Measurements from ENCODE around the gene VRK2. TPM values are rescaled to one million over a fixed set of nuclear protein-coding genes. Genes with fewer than 3 reads are reported as not detected.
"Not testable (repeated sequence)": the region's sequence is repeated elsewhere in the genome, so short reads cannot be mapped to it uniquely, and the experiment has no call there.

Gene VRK2
- total and polyA plus RNA-seq, 4 donors = 7.5 to 19.6 (median 9.6) TPM

- DNase-seq (ENCODE audit: low read depth in 4 of 6, low spot score in 6 of 6) = no peak
- Histone ChIP-seq H3K27me3 (ENCODE audit: control insufficient read depth, insufficient read depth, low read length) (no peaks in the 10 kb centered on the region), H3K9me3 (ENCODE audit: control insufficient read depth, insufficient read depth, low read length) (peaks cover 6% of the 10 kb centered on the region), H3K36me3 (ENCODE audit: control insufficient read depth, insufficient read depth, low read length) (no peaks in the 10 kb centered on the region), H3K4me1 (ENCODE audit: control insufficient read depth, insufficient read depth, low read length) (no peaks in the 10 kb centered on the region), H3K27ac (ENCODE audit: low read depth, low read length) (no peak overlapping the region), H3K4me3 (ENCODE audit: low read depth, low read length) (no peak overlapping the region)
- WGBS (ENCODE audit: insufficient coverage) = no CpG with 5 or more reads among the region's 4 CpGs
Measured at GRCh38 chr2:58098254-58099095, 51.9 kb downstream of the VRK2 start.

GRCh38 chr2:58099096-58099769 lies 52.6 kb downstream of the VRK2 start:
- no CpG with 5 or more reads among the region's 4 CpGs for WGBS (ENCODE audit: insufficient coverage)
- Histone ChIP-seq H3K27me3 (ENCODE audit: control insufficient read depth, insufficient read depth, low read length) (no peaks in the 10 kb centered on the region), H3K9me3 (ENCODE audit: control insufficient read depth, insufficient read depth, low read length) (peaks cover 6% of the 10 kb centered on the region), H3K36me3 (ENCODE audit: control insufficient read depth, insufficient read depth, low read length) (no peaks in the 10 kb centered on the region), H3K4me3 (ENCODE audit: low read depth, low read length) (no peak overlapping the region), H3K4me1 (ENCODE audit: control insufficient read depth, insufficient read depth, low read length) (no peaks in the 10 kb centered on the region), H3K27ac (ENCODE audit: low read depth, low read length) (no peak overlapping the region)
- no peak for DNase-seq (ENCODE audit: low read depth in 4 of 6, low spot score in 6 of 6)

GRCh38 chr2:58101500-58101899 lies 54.9 kb downstream of the VRK2 start:
- Histone ChIP-seq H3K27ac (ENCODE audit: low read depth, low read length) (no peak overlapping the region), H3K4me1 (ENCODE audit: control insufficient read depth, insufficient read depth, low read length) (no peaks in the 10 kb centered on the region), H3K9me3 (ENCODE audit: control insufficient read depth, insufficient read depth, low read length) (peaks cover 2% of the 10 kb centered on the region), H3K27me3 (ENCODE audit: control insufficient read depth, insufficient read depth, low read length) (no peaks in the 10 kb centered on the region), H3K4me3 (ENCODE audit: low read depth, low read length) (no peak overlapping the region), H3K36me3 (ENCODE audit: control insufficient read depth, insufficient read depth, low read length) (no peaks in the 10 kb centered on the region)
- DNase-seq (ENCODE audit: low read depth in 4 of 6, low spot score in 6 of 6) = no peak

GRCh38 chr2:58106896-58107295 lies 60.3 kb downstream of the VRK2 start:
- Histone ChIP-seq H3K27ac (ENCODE audit: low read depth, low read length) (no peak overlapping the region), H3K4me3 (ENCODE audit: low read depth, low read length) (no peak overlapping the region)

GRCh38 chr2:58107803-58108710 lies 61.5 kb downstream of the VRK2 start:
- whole genome bisulfite sequencing (ENCODE audit: insufficient coverage) = 77% methylated on average over 5 of the region's 10 CpGs

More at GRCh38 chr2:58106896-58107295, 60.3 kb downstream of the VRK2 start:
- no peaks in the 10 kb centered on the region for H3K36me3 ChIP-seq (ENCODE audit: control insufficient read depth, insufficient read depth, low read length)
- H3K4me1 ChIP-seq (ENCODE audit: control insufficient read depth, insufficient read depth, low read length) = no peaks in the 10 kb centered on the region
- no peaks in the 10 kb centered on the region for H3K27me3 ChIP-seq (ENCODE audit: control insufficient read depth, insufficient read depth, low read length)
- H3K9me3 ChIP-seq (ENCODE audit: control insufficient read depth, insufficient read depth, low read length) = peaks cover 2% of the 10 kb centered on the region
- DNase-seq (ENCODE audit: low read depth in 4 of 6, low spot score in 6 of 6) = no peak

GRCh38 chr2:58109481-58109880 lies 62.9 kb downstream of the VRK2 start:
- H3K4me1 ChIP-seq (ENCODE audit: control insufficient read depth, insufficient read depth, low read length) = no peaks in the 10 kb centered on the region
- no CpG with 5 or more reads among the region's 2 CpGs for WGBS (ENCODE audit: insufficient coverage)
- no peaks in the 10 kb centered on the region for H3K27me3 ChIP-seq (ENCODE audit: control insufficient read depth, insufficient read depth, low read length)
- no peak overlapping the region for H3K27ac ChIP-seq (ENCODE audit: low read depth, low read length)
- no peak overlapping the region for H3K4me3 ChIP-seq (ENCODE audit: low read depth, low read length)
- DNase-seq (ENCODE audit: low read depth in 4 of 6, low spot score in 6 of 6) = no peak
- peaks cover 2% of the 10 kb centered on the region for H3K9me3 ChIP-seq (ENCODE audit: control insufficient read depth, insufficient read depth, low read length)
- no peaks in the 10 kb centered on the region for H3K36me3 ChIP-seq (ENCODE audit: control insufficient read depth, insufficient read depth, low read length)

More at GRCh38 chr2:58107803-58108710, 61.5 kb downstream of the VRK2 start:
- Histone ChIP-seq H3K27me3 (ENCODE audit: control insufficient read depth, insufficient read depth, low read length) (no peaks in the 10 kb centered on the region), H3K27ac (ENCODE audit: low read depth, low read length) (no peak overlapping the region), H3K4me1 (ENCODE audit: control insufficient read depth, insufficient read depth, low read length) (no peaks in the 10 kb centered on the region), H3K9me3 (ENCODE audit: control insufficient read depth, insufficient read depth, low read length) (peaks cover 2% of the 10 kb centered on the region), H3K36me3 (ENCODE audit: control insufficient read depth, insufficient read depth, low read length) (no peaks in the 10 kb centered on the region), H3K4me3 (ENCODE audit: low read depth, low read length) (no peak overlapping the region)
- no peak for DNase-seq (ENCODE audit: low read depth in 4 of 6, low spot score in 6 of 6)

GRCh38 chr2:58110765-58111164 lies 64.2 kb downstream of the VRK2 start:
- no peak overlapping the region for H3K27ac ChIP-seq (ENCODE audit: low read depth, low read length)
- no CpG with 5 or more reads among the region's 6 CpGs for WGBS (ENCODE audit: insufficient coverage)
- no peaks in the 10 kb centered on the region for H3K36me3 ChIP-seq (ENCODE audit: control insufficient read depth, insufficient read depth, low read length)
- no peak for DNase-seq (ENCODE audit: low read depth in 4 of 6, low spot score in 6 of 6)
- no peak overlapping the region for H3K4me3 ChIP-seq (ENCODE audit: low read depth, low read length)
- H3K27me3 ChIP-seq (ENCODE audit: control insufficient read depth, insufficient read depth, low read length) = no peaks in the 10 kb centered on the region
- no peaks in the 10 kb centered on the region for H3K4me1 ChIP-seq (ENCODE audit: control insufficient read depth, insufficient read depth, low read length)
- H3K9me3 ChIP-seq (ENCODE audit: control insufficient read depth, insufficient read depth, low read length) = peaks cover 2% of the 10 kb centered on the region

- not testable (repeated sequence) for H3K9me3 ChIP-seq (ENCODE audit: control insufficient read depth, insufficient read depth, low read length); DNase-seq (ENCODE audit: low read depth in 4 of 6, low spot score in 6 of 6); H3K4me3 ChIP-seq (ENCODE audit: low read depth, low read length); H3K36me3 ChIP-seq (ENCODE audit: control insufficient read depth, insufficient read depth, low read length); H3K4me1 ChIP-seq (ENCODE audit: control insufficient read depth, insufficient read depth, low read length); H3K27ac ChIP-seq (ENCODE audit: low read depth, low read length); H3K27me3 ChIP-seq (ENCODE audit: control insufficient read depth, insufficient read depth, low read length)
- 96% methylated on average over 5 of the region's 9 CpGs for WGBS (ENCODE audit: insufficient coverage)
Measured at GRCh38 chr2:58113563-58113962, 67.0 kb downstream of the VRK2 start.

- Histone ChIP-seq H3K36me3 (ENCODE audit: control insufficient read depth, insufficient read depth, low read length) (no peaks in the 10 kb centered on the region), H3K4me3 (ENCODE audit: low read depth, low read length) (no peak overlapping the region), H3K4me1 (ENCODE audit: control insufficient read depth, insufficient read depth, low read length) (no peaks in the 10 kb centered on the region), H3K27me3 (ENCODE audit: control insufficient read depth, insufficient read depth, low read length) (no peaks in the 10 kb centered on the region), H3K9me3 (ENCODE audit: control insufficient read depth, insufficient read depth, low read length) (no peaks in the 10 kb centered on the region), H3K27ac (ENCODE audit: low read depth, low read length) (no peak overlapping the region)
- 100% methylated on average over 1 of the region's 5 CpGs for WGBS (ENCODE audit: insufficient coverage)
- DNase-seq (ENCODE audit: low read depth in 4 of 6, low spot score in 6 of 6) = no peak
Measured at GRCh38 chr2:58120626-58121229, 74.1 kb downstream of the VRK2 start.

Measured in spinal cord (tissue), 10 donors.